NCI-H1092 treated with DMSO at 0.1 percent for 48 hours (cell line): ENCODE data around the gene ARHGAP10.

ENCODE experiments used
- DNase-seq: peaks from one replicate; lab custom pipeline; 2025; lab: John Stamatoyannopoulos, UW

The ARHGAP10 gene

DNA sequence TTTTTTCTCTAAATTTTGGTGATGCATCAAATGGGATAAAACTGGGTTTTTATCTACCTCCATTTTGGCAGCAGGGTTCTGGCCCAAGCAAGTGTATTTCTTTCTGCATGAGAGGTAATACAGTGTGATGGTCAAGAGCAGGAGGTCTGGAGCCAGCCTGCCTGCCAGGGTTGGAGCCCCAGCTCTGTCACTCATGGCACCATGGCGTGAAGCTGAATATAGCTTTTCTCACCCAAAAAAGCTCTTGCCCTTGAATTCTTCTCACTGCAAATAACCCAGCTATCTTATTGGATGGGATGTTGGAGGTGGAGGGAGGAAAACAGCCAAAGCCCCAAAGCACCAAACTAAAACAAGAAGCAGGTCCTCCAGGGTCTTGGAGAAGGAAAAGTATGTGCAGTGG is 218.4 kb downstream of the ARHGAP10 start:
- DNase-seq: no peak

DNA sequence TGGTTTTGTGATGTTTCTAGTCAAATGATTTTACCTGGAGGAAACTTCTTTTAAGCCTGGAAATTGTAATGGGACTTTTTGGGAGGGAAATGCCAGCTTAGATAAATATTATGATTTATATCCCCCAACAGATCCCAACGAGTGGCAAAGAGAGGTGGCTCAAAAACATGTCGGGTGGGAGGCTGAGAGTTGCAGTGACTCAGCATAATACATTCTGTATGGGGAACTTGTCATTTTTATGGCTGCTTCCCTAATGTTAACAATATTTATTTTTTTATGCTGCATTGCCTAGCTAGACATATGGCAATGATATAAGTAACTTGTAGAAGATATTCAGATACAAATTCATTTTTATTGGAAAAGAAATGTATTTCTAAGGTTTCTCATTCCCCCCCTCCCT is 219.0 kb downstream of the ARHGAP10 start:
- no peak for DNase-seq

GRCh38 chr4:147954850-147955249 is 223.0 kb downstream of the ARHGAP10 start:
- DNase-seq: no peak

DNA sequence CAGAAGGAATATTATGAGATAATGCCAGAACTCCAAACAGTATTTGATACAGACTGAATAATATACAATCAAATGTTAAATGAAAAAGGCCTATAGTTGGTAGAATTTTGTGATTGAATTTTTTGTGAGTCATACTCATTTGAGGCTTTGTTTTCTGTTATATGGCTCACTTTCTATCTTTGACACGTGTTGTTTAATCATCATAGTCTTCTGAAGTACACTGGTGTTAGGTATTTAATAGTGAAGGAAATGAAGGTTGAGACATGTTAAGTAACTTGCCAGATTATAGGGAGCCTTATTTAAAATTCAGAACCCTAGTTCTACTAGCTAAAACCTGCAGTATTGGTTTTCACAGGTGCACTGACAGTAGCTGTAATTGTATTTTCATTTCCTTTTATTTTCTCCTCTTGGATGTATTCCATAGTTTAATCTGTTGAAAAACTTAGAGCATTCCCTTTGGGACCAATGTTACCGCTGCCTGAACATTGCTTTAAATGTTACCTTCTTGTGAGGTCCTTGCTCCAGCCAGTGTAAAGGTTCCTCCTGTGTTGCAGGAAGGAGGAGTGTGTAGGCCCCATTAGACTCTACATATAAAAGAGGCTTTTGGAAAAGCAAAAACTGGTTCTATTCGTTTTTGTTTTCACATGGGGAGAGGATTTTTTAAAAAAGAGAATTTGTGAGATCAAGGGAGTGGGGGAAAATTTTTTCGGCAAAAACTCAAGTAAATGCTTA is 224.1 kb downstream of the ARHGAP10 start:
- DNase-seq: no peak

- DNase-seq: no peak
These were observed 225.6 kb downstream of the ARHGAP10 start for GRCh38 chr4:147957446-147957845.

GRCh38 chr4:147958057-147958456 is 226.2 kb downstream of the ARHGAP10 start:
- no peak for DNase-seq

DNA sequence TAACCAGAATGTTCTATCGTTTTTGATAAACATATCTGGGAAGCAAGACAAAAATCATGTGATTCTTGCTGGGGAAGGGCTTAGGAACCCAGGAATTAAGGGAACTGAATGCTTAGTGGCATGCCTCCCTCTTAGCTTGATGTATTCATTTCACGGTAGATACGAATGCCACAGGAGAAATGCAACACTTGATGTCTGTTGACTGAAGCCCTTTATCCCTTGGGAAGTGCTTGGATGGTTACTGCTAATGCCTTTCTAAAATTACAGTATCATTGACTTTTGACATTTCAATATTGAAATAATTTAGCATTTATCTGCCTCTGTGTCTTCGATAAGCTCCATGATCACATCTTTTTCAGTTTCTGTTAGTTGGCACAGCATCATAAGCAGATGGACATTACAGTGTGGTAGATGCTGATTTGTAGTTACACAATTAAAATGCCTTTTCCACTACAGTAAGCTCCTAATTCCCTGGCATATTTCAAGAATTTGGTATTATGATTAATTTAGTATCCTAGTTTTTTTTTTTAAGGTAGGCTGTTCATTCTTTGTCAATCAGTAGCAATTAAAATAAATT is 226.7 kb downstream of the ARHGAP10 start:
- DNase-seq: no peak

DNA sequence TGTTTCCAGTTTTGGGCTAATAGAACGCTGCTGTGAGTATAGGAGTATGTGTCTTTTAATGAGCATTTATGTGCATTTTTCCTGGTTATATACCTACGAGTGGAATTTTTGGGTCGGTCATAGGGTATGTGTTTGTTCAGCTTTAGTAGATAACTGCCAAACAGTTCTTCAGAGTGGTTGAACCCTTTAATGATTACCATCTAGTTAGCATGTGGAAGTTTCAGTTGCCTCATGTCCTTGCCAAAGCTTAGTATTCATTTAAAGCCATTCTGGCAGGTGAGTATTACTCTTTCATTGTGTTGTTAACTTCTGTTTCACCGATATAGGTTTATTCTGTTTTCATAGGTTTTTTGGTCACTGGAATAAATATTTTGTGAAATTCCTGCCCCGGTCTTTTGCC is 229.1 kb downstream of the ARHGAP10 start:
- no peak for DNase-seq

GRCh38 chr4:147963839-147964238 is 232.0 kb downstream of the ARHGAP10 start:
- no peak for DNase-seq

DNA sequence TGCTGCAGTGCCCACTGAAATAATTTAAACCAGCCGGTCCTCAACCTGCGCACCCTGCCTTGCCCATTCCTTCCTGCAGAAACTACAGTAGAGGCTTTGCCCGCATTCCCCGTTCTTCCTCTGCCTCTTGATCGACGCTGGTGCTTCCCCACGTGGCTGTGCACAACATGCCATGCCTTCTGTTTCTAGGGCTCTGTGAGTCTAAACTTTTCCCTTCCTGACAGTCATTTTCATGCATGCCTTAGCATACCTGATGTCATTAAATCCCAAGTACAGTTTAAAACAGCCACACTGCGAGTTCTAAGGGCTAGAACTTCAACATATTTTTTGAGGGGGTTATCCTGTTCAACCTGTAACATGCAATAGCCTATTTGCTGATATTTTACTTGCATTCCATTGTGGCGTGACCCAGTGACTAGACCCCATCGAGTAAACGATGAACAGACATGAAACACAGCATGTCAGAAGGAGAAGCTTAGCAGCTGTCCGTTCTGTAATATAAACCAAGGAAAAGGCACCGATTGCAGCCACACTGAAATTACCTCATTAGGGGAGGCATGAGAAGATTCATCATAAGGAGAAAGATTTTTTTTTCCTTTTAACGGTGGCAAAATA is 232.5 kb downstream of the ARHGAP10 start:
- DNase-seq: no peak

GRCh38 chr4:147965056-147965455 is 233.2 kb downstream of the ARHGAP10 start:
- DNase-seq: no peak

DNA sequence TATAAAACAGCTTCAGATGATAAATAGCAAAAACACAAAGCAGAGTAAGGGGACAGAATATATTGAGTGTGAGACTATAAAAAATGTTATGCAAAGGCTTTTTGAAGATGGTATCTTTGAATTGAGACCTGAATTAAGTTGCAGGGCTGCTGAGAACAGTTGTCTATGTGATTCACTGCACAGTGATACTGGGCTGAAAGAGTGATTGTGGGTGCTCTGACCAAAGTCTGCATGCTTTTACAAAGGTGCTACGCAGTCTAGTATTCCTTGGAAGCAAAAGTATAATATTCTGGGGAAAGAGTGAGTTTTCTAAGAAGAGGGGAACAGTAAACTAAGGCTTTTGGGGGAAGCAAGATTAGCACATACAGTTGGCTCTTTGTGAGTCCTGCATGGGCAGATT is 234.0 kb downstream of the ARHGAP10 start:
- no peak for DNase-seq

- no peak for DNase-seq
These were observed 236.8 kb downstream of the ARHGAP10 start for GRCh38 chr4:147968641-147969040.

DNA sequence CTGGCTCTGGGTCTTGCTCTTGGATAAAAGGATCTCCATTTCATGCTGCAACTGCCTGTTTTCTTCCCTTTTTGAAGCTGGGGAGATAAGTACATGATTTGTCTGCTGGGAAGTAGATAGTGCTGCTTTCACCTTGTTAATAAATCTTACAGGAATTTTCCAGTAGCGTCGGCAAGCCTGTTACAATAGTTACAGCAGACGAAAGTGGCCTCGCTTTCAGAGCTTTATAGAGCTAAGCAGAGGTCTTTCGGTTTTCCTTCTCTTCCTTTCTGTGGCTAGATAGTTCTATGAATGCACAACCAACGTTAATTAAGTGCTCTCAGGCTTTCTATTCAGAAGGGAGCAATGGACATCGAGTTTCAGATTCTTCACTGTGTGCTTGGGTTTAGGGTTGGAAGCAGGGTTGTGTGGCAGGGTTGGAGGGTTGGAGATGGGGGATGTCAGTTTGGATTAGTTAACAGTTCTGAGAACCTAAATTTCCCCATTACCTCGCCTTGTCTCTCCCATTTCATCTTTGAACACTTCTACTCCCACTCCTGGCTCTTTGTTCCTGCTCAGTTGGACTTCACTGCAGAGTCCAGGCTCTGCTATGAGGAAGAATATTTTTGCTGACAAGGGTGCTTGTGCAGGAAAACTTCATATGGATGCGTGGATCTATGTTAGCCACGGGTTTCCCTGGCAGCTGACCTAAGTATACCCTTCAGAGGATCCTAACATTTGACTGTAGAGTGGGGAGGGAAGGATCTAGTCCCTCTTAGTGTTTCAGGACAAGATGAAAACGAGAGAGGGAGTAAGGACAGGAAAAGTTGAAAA is 237.9 kb downstream of the ARHGAP10 start:
- no peak for DNase-seq

DNA sequence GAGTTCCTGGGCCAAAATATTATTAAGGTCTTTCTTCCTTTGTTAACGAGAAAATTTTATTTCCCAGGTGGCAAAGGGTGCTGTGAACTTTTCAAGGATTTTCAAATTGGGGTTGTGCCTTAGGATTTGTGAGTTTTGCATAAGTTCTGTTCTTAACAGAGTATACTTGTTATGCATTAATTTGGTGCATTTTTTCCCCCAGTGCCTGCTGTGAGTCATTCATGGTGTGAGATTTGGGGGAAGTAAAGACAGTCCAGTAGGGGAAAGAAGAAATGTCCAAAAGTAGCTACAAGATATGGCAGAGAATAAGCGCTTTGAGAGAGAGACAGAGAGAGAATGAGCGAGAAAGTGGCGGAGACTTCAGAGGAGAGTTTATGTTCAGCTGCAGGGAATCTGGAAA is 239.2 kb downstream of the ARHGAP10 start:
- no peak for DNase-seq

- DNase-seq: no peak
These were observed 243.4 kb downstream of the ARHGAP10 start for GRCh38 chr4:147975325-147975724.

GRCh38 chr4:147975933-147976928 is 244.3 kb downstream of the ARHGAP10 start:
- DNase-seq: no peak

DNA sequence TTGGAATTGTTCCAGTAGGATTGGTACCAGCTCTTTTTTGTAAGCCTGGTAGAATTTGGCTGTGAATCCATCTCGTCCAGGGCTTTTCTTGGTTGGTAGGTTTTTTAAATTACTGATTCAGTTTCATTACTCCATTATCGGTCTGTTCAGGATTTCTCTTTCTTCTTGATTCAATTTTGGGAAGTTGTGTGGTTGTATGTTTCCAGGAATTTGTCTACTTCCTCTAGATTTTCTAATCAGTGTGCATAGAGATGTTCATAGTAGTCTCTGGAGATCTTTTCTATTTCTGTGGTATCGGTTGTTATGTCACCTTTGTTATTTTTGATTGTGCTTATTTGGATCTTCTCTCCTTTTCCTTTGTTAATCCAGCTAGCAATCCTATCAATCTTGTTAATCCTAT is 248.7 kb downstream of the ARHGAP10 start:
- no peak for DNase-seq

DNA sequence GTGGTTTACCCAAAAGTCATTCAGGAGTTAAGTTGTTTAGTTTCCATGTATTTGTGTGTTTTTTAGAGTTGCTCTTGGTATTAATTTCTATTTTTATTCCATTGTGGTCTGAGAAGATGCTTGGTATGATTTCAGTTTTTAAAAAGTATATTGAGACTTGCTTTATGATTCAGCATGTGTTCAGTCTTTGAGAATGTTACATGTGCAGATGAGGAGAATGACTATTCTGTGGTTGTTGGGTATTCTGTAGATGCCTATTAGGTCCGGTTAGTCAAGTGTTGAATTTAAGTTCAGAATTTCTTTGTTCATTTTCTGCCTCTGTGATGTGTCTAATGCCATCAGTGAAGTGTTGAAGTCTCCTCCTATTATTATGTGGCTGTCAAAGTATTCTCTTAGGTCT is 249.4 kb downstream of the ARHGAP10 start:
- no peak for DNase-seq

GRCh38 chr4:147984065-147984777 is 252.3 kb downstream of the ARHGAP10 start:
- peak; percentile 47 for DNase-seq

GRCh38 chr4:147984778-147985138 is 252.9 kb downstream of the ARHGAP10 start:
- DNase-seq: no peak
